H1 (cell line): ENCODE results near the gene CFAP61. TPM values are rescaled to one million over a fixed set of nuclear protein-coding genes. Genes with fewer than 3 reads are reported as not detected.
"Not testable (repeated sequence)": the region's sequence is repeated elsewhere in the genome, so short reads cannot be mapped to it uniquely, and the experiment has no call there.

Experiments used
- CTCF ChIA-PET: fragments of 300-600 bp; sonication (Branson Sonifier 250); formaldehyde crosslinking; loops from one replicate; lab custom pipeline; 2021; ENCODE audit not compliant: partially characterized antibody; lab: Charles Lee
- POLR2A ChIA-PET: fragments of 300-600 bp; sonication (Branson Sonifier 250); formaldehyde crosslinking; loops from one replicate; lab custom pipeline; 2021; ENCODE audit warnings: inconsistent platforms; ENCODE audit not compliant: partially characterized antibody; lab: Charles Lee
- DNase-seq, 2 experiments: peaks; one replicate each; pipeline versions ENCODE4 v3.0.0 to v3.0.0-alpha.2; 2010 to 2022; ENCODE audit warnings: low spot score in 2 of 2, low read depth in 1 of 2, mixed read lengths in 1 of 2
- FAIRE-seq: peaks from 2 replicates; lab custom pipeline; 2011; peaks lifted over from hg19 to GRCh38; lab: Jason Lieb, UNC
- H2AFZ ChIP-seq: 2 replicates; pipeline ENCODE4 v1.8.1; 2012; ENCODE audit warnings: low read length, inconsistent platforms
- H2AK5ac ChIP-seq: 2 replicates; pipeline ENCODE4 v1.6.1; 2013; ENCODE audit warnings: low read depth, low read length
- H2BK120ac ChIP-seq: replicated peaks from 2 replicates; pipeline ENCODE3; 2013; ENCODE audit warnings: low read depth, low read length, inconsistent platforms
- H2BK12ac ChIP-seq: 2 replicates; pipeline ENCODE4 v1.6.1; 2013; ENCODE audit warnings: low read depth, low read length
- H2BK15ac ChIP-seq: 2 replicates; pipeline ENCODE4 v1.6.1; 2013; ENCODE audit warnings: low read length
- H2BK20ac ChIP-seq: 2 replicates; pipeline ENCODE4 v1.6.1; 2013; ENCODE audit warnings: low read length
- H2BK5ac ChIP-seq: 2 replicates; pipeline ENCODE4 v1.6.1; 2013; ENCODE audit warnings: low read depth, low read length
- H3K14ac ChIP-seq: 2 replicates; pipeline ENCODE4 v1.6.1; 2013; ENCODE audit warnings: inconsistent platforms; ENCODE audit not compliant: insufficient read length
- H3K18ac ChIP-seq: 2 replicates; pipeline ENCODE4 v1.6.1; 2013; ENCODE audit warnings: low read length; ENCODE audit errors: extremely low read depth
- H3K23ac ChIP-seq: 2 replicates; pipeline ENCODE4 v1.6.1; 2013; ENCODE audit warnings: inconsistent platforms; ENCODE audit not compliant: insufficient read length
- H3K23me2 ChIP-seq: 2 replicates; pipeline ENCODE4 v1.6.1; 2013; ENCODE audit warnings: low read depth, low read length
- H3K27ac ChIP-seq: 2 replicates; pipeline ENCODE4 v1.6.1; 2011; ENCODE audit warnings: low read depth, low read length, inconsistent platforms
- H3K27me3 ChIP-seq, 4 experiments: replicated peaks in 1 of 4; 1 replicate in 1 of 4; 2 replicates in 3 of 4; pipeline versions ENCODE4 v1.6.1 to v1.8.1; 2011 to 2013; ENCODE audit warnings: low read length in 3 of 4, mild to moderate bottlenecking in 3 of 4, inconsistent platforms in 2 of 4, mixed read lengths in 2 of 4, moderate library complexity in 1 of 4; ENCODE audit not compliant: control insufficient read depth in 3 of 4, insufficient read depth in 3 of 4; ENCODE audit errors: extremely low read depth in 1 of 4
- H3K36me3 ChIP-seq, 4 experiments: 2 replicates each; pipeline versions ENCODE4 v1.6.1 to v1.8.1; 2011 to 2013; ENCODE audit warnings: mild to moderate bottlenecking in 4 of 4, low read length in 3 of 4, moderate library complexity in 2 of 4, control low read depth in 1 of 4, inconsistent platforms in 1 of 4; ENCODE audit not compliant: insufficient read depth in 4 of 4, control insufficient read depth in 2 of 4
- H3K4ac ChIP-seq: replicated peaks from 2 replicates; pipeline ENCODE3; 2013; ENCODE audit warnings: low read length, low read depth, mixed read lengths, inconsistent platforms; ENCODE audit not compliant: insufficient read length
- H3K4me1 ChIP-seq, 4 experiments: replicated peaks in 1 of 4; 1 replicate in 1 of 4; 2 replicates in 3 of 4; pipeline versions ENCODE4 v1.6.1 to v1.8.1; 2011 to 2013; ENCODE audit warnings: low read length in 3 of 4, inconsistent platforms in 2 of 4, mixed read lengths in 1 of 4; ENCODE audit not compliant: insufficient read depth in 4 of 4, control insufficient read depth in 3 of 4
- H3K4me2 ChIP-seq, 2 experiments: 2 replicates each; pipeline versions ENCODE4 v1.6.1 to v1.8.1; 2011 to 2013; ENCODE audit warnings: low read depth in 2 of 2, low read length in 2 of 2, control low read depth in 1 of 2, inconsistent platforms in 1 of 2, mild to moderate bottlenecking in 1 of 2; ENCODE audit not compliant: insufficient read depth in 1 of 2
- H3K4me3 ChIP-seq, 4 experiments: fragments of 200-600, 300-600 bp in 1 of 4; sonication (generic), shearing (Covaris generic), sonication (Bioruptor Twin) in 1 of 4; 2 replicates each; pipeline versions ENCODE4 v1.5.1 to v1.8.1; 2011 to 2016; ENCODE audit warnings: low read length in 4 of 4, low read depth in 3 of 4, control low read depth in 2 of 4, inconsistent platforms in 2 of 4, mild to moderate bottlenecking in 2 of 4, mixed read lengths in 1 of 4, moderate library complexity in 1 of 4; ENCODE audit not compliant: insufficient read depth in 2 of 4; ENCODE audit errors: extremely low read depth in 1 of 4
- H3K56ac ChIP-seq: replicated peaks from 2 replicates; pipeline ENCODE3; 2013; ENCODE audit warnings: low read depth, mild to moderate bottlenecking, mixed read lengths, low read length, inconsistent platforms; ENCODE audit not compliant: insufficient read length
- H3K79me1 ChIP-seq: 2 replicates; pipeline ENCODE4 v1.6.1; 2013; ENCODE audit warnings: low read depth, low read length, control low read depth
- H3K79me2 ChIP-seq, 2 experiments: 2 replicates each; pipeline versions ENCODE4 v1.6.1 to v1.8.1; 2012 to 2013; ENCODE audit warnings: low read length in 2 of 2, mild to moderate bottlenecking in 2 of 2, inconsistent platforms in 1 of 2; ENCODE audit not compliant: insufficient read depth in 2 of 2, control insufficient read depth in 1 of 2
- H3K9ac ChIP-seq, 4 experiments: replicated peaks in 1 of 4; 1 replicate in 1 of 4; 2 replicates in 3 of 4; pipeline versions ENCODE4 v1.6.1 to v1.8.1; 2011 to 2013; ENCODE audit warnings: low read depth in 3 of 4, low read length in 3 of 4, control low read depth in 2 of 4, mild to moderate bottlenecking in 2 of 4, moderate library complexity in 2 of 4, inconsistent platforms in 1 of 4; ENCODE audit errors: extremely low read depth in 1 of 4
- H3K9me3 ChIP-seq, 2 experiments: 2 replicates each; pipeline versions ENCODE4 v1.6.1 to v1.8.1; 2012 to 2013; ENCODE audit warnings: mild to moderate bottlenecking in 2 of 2, moderate library complexity in 2 of 2, control low read depth in 1 of 2, inconsistent platforms in 1 of 2, low read depth in 1 of 2, low read length in 1 of 2, mixed read lengths in 1 of 2; ENCODE audit not compliant: insufficient read depth in 2 of 2
- H4K20me1 ChIP-seq, 2 experiments: replicated peaks in 1 of 2; 2 replicates each; pipeline versions ENCODE3 to v1.8.1; 2011 to 2013; ENCODE audit warnings: inconsistent platforms in 2 of 2, low read length in 2 of 2, mild to moderate bottlenecking in 1 of 2; ENCODE audit not compliant: insufficient read depth in 2 of 2, control insufficient read depth in 1 of 2
- H4K5ac ChIP-seq: 2 replicates; pipeline ENCODE4 v1.6.1; 2013; ENCODE audit warnings: low read length, low read depth, mixed read lengths, inconsistent platforms; ENCODE audit not compliant: insufficient read length
- H4K8ac ChIP-seq: 2 replicates; pipeline ENCODE4 v1.8.0; 2013; ENCODE audit warnings: mild to moderate bottlenecking, moderate library complexity, low read length, inconsistent platforms; ENCODE audit not compliant: insufficient read depth; ENCODE audit errors: extremely low read depth
- H4K91ac ChIP-seq: replicated peaks from 2 replicates; pipeline ENCODE3; 2013; ENCODE audit warnings: low read length, mixed read lengths, inconsistent platforms; ENCODE audit not compliant: insufficient read length
- WGBS, 2 experiments: shearing (Covaris generic) in 1 of 2; methylation state at CpG; one replicate each; pipeline versions ENCODE4 v1.1.6 to v1.1.7; 2013 to 2015; ENCODE audit warnings: low lambda C conversion rate in 2 of 2, mixed read lengths in 2 of 2, inconsistent platforms in 1 of 2, low coverage in 1 of 2, missing lambda C conversion rate in 1 of 2; ENCODE audit not compliant: insufficient replicate concordance in 2 of 2, insufficient coverage in 1 of 2, insufficient read length in 1 of 2; ENCODE audit errors: extremely low coverage in 1 of 2, missing lambda C conversion rate in 1 of 2; 5-methylcytosine and 5-hydroxymethylcytosine counted together
- polyA plus RNA-seq, 7 experiments: library from polyadenylated mRNA; depleted of rRNA in 3 of 7; stranded (reverse) in 5 of 7; unstranded in 2 of 7; fragments of >200 nt in 5 of 7; fragments of 200-250 nt in 2 of 7; gene quantifications; 1 replicate in 5 of 7; 2 replicates in 1 of 7; 4 replicates in 1 of 7; pipeline versions ENCODE4 v1.2.1 to v1.2.3, GENCODE V29; 2011 to 2013; ENCODE audit warnings: missing spikeins in 2 of 7, mixed read lengths in 2 of 7
- total RNA-seq: library from RNA; stranded (reverse); fragmentation: NEBNext Ultra II Directional; extraction: Animal tissue kit (Norgen Biotek cat#: 25700); gene quantifications from 2 replicates; pipeline ENCODE4 v1.2.1, GENCODE V29; 2021

Gene CFAP61
- total and polyA plus RNA-seq, 2 of the 8 experiments (the other 6 are each of a cell fraction or from before 2014, with no cell fraction given): 0.29 to 0.61 TPM

- H2BK20ac ChIP-seq, H3K4ac ChIP-seq, H3K79me2 ChIP-seq, FAIRE-seq, H4K20me1 ChIP-seq, H3K23ac ChIP-seq, DNase-seq, H3K36me3 ChIP-seq, H3K4me2 ChIP-seq, H3K4me3 ChIP-seq, H3K9ac ChIP-seq, H3K27ac ChIP-seq, H3K14ac ChIP-seq, H2BK5ac ChIP-seq, CTCF ChIA-PET, POLR2A ChIA-PET, H3K27me3 ChIP-seq, H3K18ac ChIP-seq, H2AFZ ChIP-seq, H3K23me2 ChIP-seq, H2AK5ac ChIP-seq, H3K4me1 ChIP-seq, H2BK120ac ChIP-seq, H4K5ac ChIP-seq, H3K56ac ChIP-seq, H3K79me1 ChIP-seq, H4K91ac ChIP-seq, H2BK12ac ChIP-seq, H2BK15ac ChIP-seq, H4K8ac ChIP-seq: not testable (repeated sequence)
- 100% methylated on average over 1 of the region's 1 CpG; no CpG with 5 or more reads in 1 of the 2 experiments for WGBS, 2 experiments
- peaks cover 12 to 18% of the 10 kb centered on the region in 2 experiments for H3K9me3 ChIP-seq
These were observed 192.1 kb downstream of the CFAP61 start for GRCh38 chr20:20244384-20244783.
